DMS53 (cell line): Measurements from ENCODE around the gene ARMCX2.
"Not testable (repeated sequence)": the region's sequence is repeated elsewhere in the genome, so short reads cannot be mapped to it uniquely, and the experiment has no call there.

ENCODE experiments used
- DNase-seq: peaks from one replicate; lab custom pipeline; 2025; lab: John Stamatoyannopoulos, UW

The ARMCX2 gene

GRCh38 chrX:101659601-101660063 is at the start of gene ARMCX2:
TSS of gene ARMCX2 (minus strand) at chrX:101659850. CDS start at chrX:101657588, 2,262 bp downstream.
- peak; percentile 78 for DNase-seq

- DNase-seq: no peak
Observed at GRCh38 chrX:101709384-101709783, 49.7 kb upstream of the ARMCX2 start.

- DNase-seq: peak; percentile 19
Observed at GRCh38 chrX:101708163-101708562, 48.5 kb upstream of the ARMCX2 start.

GRCh38 chrX:101693476-101693875 is 33.8 kb upstream of the ARMCX2 start:
- DNase-seq: no peak

- DNase-seq: no peak
Observed at GRCh38 chrX:101691835-101692234, 32.2 kb upstream of the ARMCX2 start.

GRCh38 chrX:101686574-101686973 is 26.9 kb upstream of the ARMCX2 start:
- DNase-seq: no peak

- DNase-seq: no peak
Observed at GRCh38 chrX:101685923-101686322, 26.3 kb upstream of the ARMCX2 start.

- no peak for DNase-seq
Observed at GRCh38 chrX:101682723-101683122, 23.1 kb upstream of the ARMCX2 start.

- DNase-seq: no peak
Observed at GRCh38 chrX:101677028-101677427, 17.4 kb upstream of the ARMCX2 start.

- DNase-seq: no peak
Observed at GRCh38 chrX:101676571-101676970, 16.9 kb upstream of the ARMCX2 start.

- peak; percentile 79 for DNase-seq
Observed at GRCh38 chrX:101668143-101668542, 8.5 kb upstream of the ARMCX2 start.

GRCh38 chrX:101658661-101659491 is 774 bp downstream of the ARMCX2 start:
- peak; percentile 71 for DNase-seq

GRCh38 chrX:101657495-101657894 is 2.2 kb downstream of the ARMCX2 start:
- no peak for DNase-seq

GRCh38 chrX:101656817-101657216 is 2.8 kb downstream of the ARMCX2 start:
- no peak for DNase-seq

- no peak for DNase-seq
Observed at GRCh38 chrX:101655534-101655933, 4.1 kb downstream of the ARMCX2 start.

- DNase-seq: not testable (repeated sequence)
Observed at GRCh38 chrX:101647716-101648115, 11.9 kb downstream of the ARMCX2 start.

GRCh38 chrX:101642093-101642492 is 17.6 kb downstream of the ARMCX2 start:
- no peak for DNase-seq

- no peak for DNase-seq
Observed at GRCh38 chrX:101639583-101639982, 20.1 kb downstream of the ARMCX2 start.

GRCh38 chrX:101619364-101619763 is 40.3 kb downstream of the ARMCX2 start:
- peak; percentile 87 for DNase-seq

- peak; percentile 79 for DNase-seq
Observed at GRCh38 chrX:101617211-101618191, 42.1 kb downstream of the ARMCX2 start, which contains the start of gene ARMCX6. TSS of gene ARMCX6 (minus strand) at chrX:101618000. CDS start at chrX:101616620, 1,380 bp downstream.

GRCh38 chrX:101605728-101606127 is 53.9 kb downstream of the ARMCX2 start:
- DNase-seq: no peak
